DND-41 (cell line): ENCODE results near the gene SLC29A4.
"Not testable (repeated sequence)": the region's sequence is repeated elsewhere in the genome, so short reads cannot be mapped to it uniquely, and the experiment has no call there.

Experiments
- EZH2 ChIP-seq: IDR thresholded peaks from 3 replicates; pipeline ENCODE4 v1.6.1; 2012; ENCODE audit warnings: borderline replicate concordance, low read depth, mild to moderate bottlenecking, moderate library complexity, low read length, inconsistent platforms; ENCODE audit not compliant: severe bottlenecking
- TF ChIP-seq, protein P1 (sequence below): IDR thresholded peaks from 2 replicates; pipeline ENCODE4 v1.5.1; 2012; ENCODE audit warnings: borderline replicate concordance, low read length, moderate library complexity, mild to moderate bottlenecking; ENCODE audit not compliant: poor library complexity, severe bottlenecking; ENCODE audit errors: extremely low read depth

DNA sequence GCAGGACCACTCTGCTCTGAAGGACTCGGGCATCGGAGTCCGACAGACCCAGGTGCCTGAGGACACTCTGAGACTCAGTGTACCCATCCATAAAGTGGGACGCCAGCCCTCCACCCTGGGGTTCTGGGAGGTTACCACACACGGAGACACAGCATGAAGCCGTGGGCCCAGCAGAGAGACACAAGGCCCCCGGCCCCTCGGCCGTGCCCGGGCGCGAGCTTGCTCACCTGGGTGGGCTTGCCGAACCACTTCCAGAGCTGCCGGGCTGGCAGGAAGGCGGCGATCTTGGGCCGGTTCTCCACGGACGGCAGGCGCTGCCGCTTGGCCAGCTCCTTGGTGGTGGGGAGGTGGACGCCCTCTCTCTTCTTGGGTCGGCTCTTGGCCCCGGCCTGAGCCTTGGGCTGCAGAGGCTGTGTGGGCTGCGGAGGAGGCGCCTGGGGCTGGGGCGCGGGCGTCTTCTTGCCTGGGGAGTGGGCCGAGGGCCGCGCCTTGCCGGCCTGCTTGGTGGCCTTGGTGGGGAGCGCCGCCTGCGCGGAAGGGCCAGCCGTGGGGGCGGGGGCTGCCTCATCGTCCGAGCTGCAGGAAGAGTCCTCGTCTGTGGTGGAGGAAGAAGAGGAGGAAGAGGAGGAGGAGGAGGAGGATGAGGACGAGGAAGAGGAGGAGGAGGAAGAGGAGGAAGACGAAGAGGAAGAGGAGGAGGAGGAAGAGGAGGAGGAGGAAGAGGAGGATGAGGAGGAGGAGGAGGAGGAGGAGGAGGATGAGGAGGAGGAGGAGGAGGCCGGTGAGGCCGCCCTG lies 29.7 kb downstream of the SLC29A4 start:
- TF ChIP-seq, protein P1, sequence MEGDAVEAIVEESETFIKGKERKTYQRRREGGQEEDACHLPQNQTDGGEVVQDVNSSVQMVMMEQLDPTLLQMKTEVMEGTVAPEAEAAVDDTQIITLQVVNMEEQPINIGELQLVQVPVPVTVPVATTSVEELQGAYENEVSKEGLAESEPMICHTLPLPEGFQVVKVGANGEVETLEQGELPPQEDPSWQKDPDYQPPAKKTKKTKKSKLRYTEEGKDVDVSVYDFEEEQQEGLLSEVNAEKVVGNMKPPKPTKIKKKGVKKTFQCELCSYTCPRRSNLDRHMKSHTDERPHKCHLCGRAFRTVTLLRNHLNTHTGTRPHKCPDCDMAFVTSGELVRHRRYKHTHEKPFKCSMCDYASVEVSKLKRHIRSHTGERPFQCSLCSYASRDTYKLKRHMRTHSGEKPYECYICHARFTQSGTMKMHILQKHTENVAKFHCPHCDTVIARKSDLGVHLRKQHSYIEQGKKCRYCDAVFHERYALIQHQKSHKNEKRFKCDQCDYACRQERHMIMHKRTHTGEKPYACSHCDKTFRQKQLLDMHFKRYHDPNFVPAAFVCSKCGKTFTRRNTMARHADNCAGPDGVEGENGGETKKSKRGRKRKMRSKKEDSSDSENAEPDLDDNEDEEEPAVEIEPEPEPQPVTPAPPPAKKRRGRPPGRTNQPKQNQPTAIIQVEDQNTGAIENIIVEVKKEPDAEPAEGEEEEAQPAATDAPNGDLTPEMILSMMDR, result not testable (repeated sequence)
- not testable (repeated sequence) for TF ChIP-seq EZH2
